Measurements from ENCODE around the gene SLC29A3.

SLC29A3 gene

GRCh38 chr10:71402005-71402404 lies 82.9 kb downstream of the SLC29A3 start:
- no peak for DNase-seq (ENCODE audit: low read depth)
- TF ChIP-seq CTCF (conservative IDR thresholded peaks at IDR 0.05; ENCODE audit: low read length): no peak
- H3K4me3 ChIP-seq (ENCODE audit: low read length): no peak overlapping the region

- no peak overlapping the region for H3K4me3 ChIP-seq (ENCODE audit: low read length)
- DNase-seq (ENCODE audit: low read depth): no peak
- TF ChIP-seq CTCF (conservative IDR thresholded peaks at IDR 0.05; ENCODE audit: low read length): no peak
These were observed 85.6 kb downstream of the SLC29A3 start for GRCh38 chr10:71404503-71405295.

- TF ChIP-seq CTCF (conservative IDR thresholded peaks at IDR 0.05; ENCODE audit: low read length): no peak
- H3K4me3 ChIP-seq (ENCODE audit: low read length): no peak overlapping the region
- no peak for DNase-seq (ENCODE audit: low read depth)
These were observed 87.8 kb downstream of the SLC29A3 start for GRCh38 chr10:71406878-71407277.

- no peak for DNase-seq (ENCODE audit: low read depth)
- no peak for TF ChIP-seq CTCF (conservative IDR thresholded peaks at IDR 0.05; ENCODE audit: low read length)
- no peak overlapping the region for H3K4me3 ChIP-seq (ENCODE audit: low read length)
These were observed 89.6 kb downstream of the SLC29A3 start for GRCh38 chr10:71408436-71409225.

GRCh38 chr10:71409516-71410104 lies 90.6 kb downstream of the SLC29A3 start:
- TF ChIP-seq CTCF (conservative IDR thresholded peaks at IDR 0.05; ENCODE audit: low read length): no peak
- no peak overlapping the region for H3K4me3 ChIP-seq (ENCODE audit: low read length)
- DNase-seq (ENCODE audit: low read depth): no peak
